ENCODE data around the gene FYCO1.

The FYCO1 gene

DNA sequence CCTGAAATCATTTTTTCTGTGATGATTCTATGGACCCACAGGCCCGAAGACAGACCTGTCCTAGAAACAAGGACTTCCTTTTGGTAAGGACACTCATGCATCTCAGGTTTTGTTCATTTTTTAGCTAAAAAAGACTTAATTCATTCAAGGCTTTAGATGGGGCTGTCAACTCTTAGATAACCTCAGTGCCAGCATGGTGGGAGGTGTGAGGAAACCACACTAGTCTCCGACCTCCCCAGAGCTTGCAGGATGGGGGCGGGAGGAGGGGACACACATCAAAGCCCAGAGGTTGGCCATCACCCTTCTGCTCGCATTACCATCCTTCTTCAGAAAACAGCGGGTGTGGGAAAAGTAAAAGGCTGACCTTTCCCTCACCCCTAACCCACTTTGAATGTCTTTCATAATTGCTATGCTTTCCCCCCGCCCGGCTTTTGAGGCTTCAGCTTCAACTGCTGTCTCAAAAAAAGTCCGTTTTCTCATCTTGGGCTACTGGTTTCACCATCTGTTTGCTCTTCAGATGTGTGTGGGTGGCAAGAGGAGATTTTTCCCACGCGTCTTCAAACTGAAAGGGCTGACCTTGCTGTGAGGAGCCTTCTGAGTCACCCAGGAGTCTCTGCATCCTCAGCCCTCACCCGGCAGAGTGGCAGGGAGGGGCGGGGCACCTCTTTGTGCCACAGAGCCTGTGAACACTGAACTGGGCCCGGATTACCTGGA lies 79.9 kb downstream of the FYCO1 start:
- Histone ChIP-seq H3K9me2 (replicated peaks; ENCODE audit: low read depth, low read length) (no peaks in the 10 kb centered on the region), H3K4me3 (ENCODE audit: low read length, poor library complexity, severe bottlenecking) (peak overlapping the region; percentile 60), H2AFZ (ENCODE audit: low read length) (no peak overlapping the region), H4K20me1 (ENCODE audit: insufficient read depth, low read length, poor library complexity, severe bottlenecking) (no peaks in the 10 kb centered on the region), H3K4me2 (ENCODE audit: low read depth, low read length, poor library complexity, severe bottlenecking) (peak overlapping the region; percentile 71), H3K9me3 (ENCODE audit: insufficient read depth, low read depth, low read length) (no peaks in the 10 kb centered on the region), H3K36me3 (ENCODE audit: insufficient read depth, low read length) (no peaks in the 10 kb centered on the region; the same call in 1 of the 2 replicates), H3K4me1 (ENCODE audit: insufficient read depth, low read length, poor library complexity, severe bottlenecking) (peaks cover 37% of the 10 kb centered on the region), H3K79me2 (ENCODE audit: insufficient read depth, low read length) (no peaks in the 10 kb centered on the region), H3K9ac (ENCODE audit: low read depth, low read length, poor library complexity, severe bottlenecking) (peak overlapping the region; percentile 33), H3K27me3 (ENCODE audit: insufficient read depth, low read length, poor library complexity, severe bottlenecking) (no peaks in the 10 kb centered on the region), H3F3A (ENCODE audit: low read depth) (no peaks in the 10 kb centered on the region)
- TF ChIP-seq EZH2phosphoT487 (IDR thresholded peaks at IDR 0.05; ENCODE audit: borderline replicate concordance) = no peak
- TF ChIP-seq, protein P1, sequence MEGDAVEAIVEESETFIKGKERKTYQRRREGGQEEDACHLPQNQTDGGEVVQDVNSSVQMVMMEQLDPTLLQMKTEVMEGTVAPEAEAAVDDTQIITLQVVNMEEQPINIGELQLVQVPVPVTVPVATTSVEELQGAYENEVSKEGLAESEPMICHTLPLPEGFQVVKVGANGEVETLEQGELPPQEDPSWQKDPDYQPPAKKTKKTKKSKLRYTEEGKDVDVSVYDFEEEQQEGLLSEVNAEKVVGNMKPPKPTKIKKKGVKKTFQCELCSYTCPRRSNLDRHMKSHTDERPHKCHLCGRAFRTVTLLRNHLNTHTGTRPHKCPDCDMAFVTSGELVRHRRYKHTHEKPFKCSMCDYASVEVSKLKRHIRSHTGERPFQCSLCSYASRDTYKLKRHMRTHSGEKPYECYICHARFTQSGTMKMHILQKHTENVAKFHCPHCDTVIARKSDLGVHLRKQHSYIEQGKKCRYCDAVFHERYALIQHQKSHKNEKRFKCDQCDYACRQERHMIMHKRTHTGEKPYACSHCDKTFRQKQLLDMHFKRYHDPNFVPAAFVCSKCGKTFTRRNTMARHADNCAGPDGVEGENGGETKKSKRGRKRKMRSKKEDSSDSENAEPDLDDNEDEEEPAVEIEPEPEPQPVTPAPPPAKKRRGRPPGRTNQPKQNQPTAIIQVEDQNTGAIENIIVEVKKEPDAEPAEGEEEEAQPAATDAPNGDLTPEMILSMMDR (conservative IDR thresholded peaks at IDR 0.05; ENCODE audit: low read length) = no peak

DNA sequence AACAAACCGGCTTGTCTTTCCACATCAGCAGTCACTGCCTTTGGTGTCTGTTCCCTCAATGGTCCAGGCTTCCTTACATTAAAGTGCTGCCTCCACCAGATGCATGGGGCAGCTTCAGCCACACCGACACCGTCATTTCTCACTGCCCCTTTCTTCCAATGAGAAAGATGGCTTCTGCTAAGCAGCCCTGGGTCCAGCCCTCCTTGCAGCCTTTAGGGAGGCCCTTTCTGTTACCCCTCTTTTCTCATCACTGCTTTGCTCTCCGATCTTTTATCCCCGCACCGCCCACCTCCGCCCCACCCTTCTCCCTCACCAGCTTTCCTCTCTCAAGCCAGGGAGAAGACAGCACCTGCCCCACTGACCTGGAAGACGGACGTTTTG lies 80.6 kb downstream of the FYCO1 start:
- no peaks in the 10 kb centered on the region for H3F3A ChIP-seq (ENCODE audit: low read depth)
- no peak overlapping the region for H3K9ac ChIP-seq (ENCODE audit: low read depth, low read length, poor library complexity, severe bottlenecking)

DNA sequence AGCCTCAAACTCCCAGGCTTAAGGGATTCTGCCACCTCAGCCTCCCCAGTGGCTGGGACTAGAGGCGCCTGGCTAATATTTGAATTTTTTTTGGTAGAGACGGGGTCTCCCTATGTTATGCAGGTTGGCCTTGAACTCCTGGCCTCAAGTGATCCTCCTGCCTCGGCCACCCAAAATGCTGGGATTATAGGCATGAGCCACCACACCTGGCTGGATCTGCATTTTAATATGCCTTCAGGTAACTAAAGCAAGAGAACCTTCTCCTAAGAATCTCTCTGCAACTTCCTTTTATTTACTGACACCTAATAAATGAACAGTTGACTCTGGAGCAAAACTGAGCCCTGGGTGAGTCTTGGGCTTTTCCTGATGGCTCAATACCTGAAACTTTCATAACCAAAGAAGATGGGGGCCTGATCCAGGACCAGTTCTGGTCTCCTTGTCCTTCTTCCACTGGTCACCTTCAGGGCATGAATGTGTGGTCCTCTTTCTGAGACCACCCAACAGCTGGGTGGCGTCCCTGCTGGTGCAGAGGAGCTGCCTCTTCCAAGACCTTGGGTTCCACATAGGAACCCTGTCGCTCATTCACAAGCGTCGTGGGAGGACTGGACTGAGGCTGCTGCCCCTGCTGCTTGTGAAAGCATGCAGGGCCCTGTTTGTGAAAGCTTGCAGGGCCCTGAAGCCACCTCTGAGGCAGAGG lies 81.1 kb downstream of the FYCO1 start:
- H3K4me2 ChIP-seq (ENCODE audit: low read depth, low read length, poor library complexity, severe bottlenecking) = peak overlapping the region; percentile 71
- H3K36me3 ChIP-seq (ENCODE audit: insufficient read depth, low read length) = no peaks in the 10 kb centered on the region; the same call in 1 of the 2 replicates
- no peaks in the 10 kb centered on the region for H3K9me3 ChIP-seq (ENCODE audit: insufficient read depth, low read depth, low read length)

More for the DNA sequence above, 80.6 kb downstream of the FYCO1 start:
- H3K4me3 ChIP-seq (ENCODE audit: low read length, poor library complexity, severe bottlenecking) = peak overlapping the region; percentile 60
- TF ChIP-seq EZH2phosphoT487 (IDR thresholded peaks at IDR 0.05; ENCODE audit: borderline replicate concordance) = no peak
- TF ChIP-seq, protein P1 (conservative IDR thresholded peaks at IDR 0.05; ENCODE audit: low read length) = no peak
- no peaks in the 10 kb centered on the region for H3K9me3 ChIP-seq (ENCODE audit: insufficient read depth, low read depth, low read length)
- no peak overlapping the region for H2AFZ ChIP-seq (ENCODE audit: low read length)
- no peaks in the 10 kb centered on the region for H3K9me2 ChIP-seq (replicated peaks; ENCODE audit: low read depth, low read length)
- peaks cover 37% of the 10 kb centered on the region for H3K4me1 ChIP-seq (ENCODE audit: insufficient read depth, low read length, poor library complexity, severe bottlenecking)
- no peaks in the 10 kb centered on the region for H4K20me1 ChIP-seq (ENCODE audit: insufficient read depth, low read length, poor library complexity, severe bottlenecking)
- H3K79me2 ChIP-seq (ENCODE audit: insufficient read depth, low read length) = no peaks in the 10 kb centered on the region
- H3K36me3 ChIP-seq (ENCODE audit: insufficient read depth, low read length) = no peaks in the 10 kb centered on the region; the same call in 1 of the 2 replicates
- H3K4me2 ChIP-seq (ENCODE audit: low read depth, low read length, poor library complexity, severe bottlenecking) = peak overlapping the region; percentile 71
- no peaks in the 10 kb centered on the region for H3K27me3 ChIP-seq (ENCODE audit: insufficient read depth, low read length, poor library complexity, severe bottlenecking)

More for the DNA sequence above, 81.1 kb downstream of the FYCO1 start:
- Histone ChIP-seq H3K27me3 (ENCODE audit: insufficient read depth, low read length, poor library complexity, severe bottlenecking) (no peaks in the 10 kb centered on the region), H3F3A (ENCODE audit: low read depth) (no peaks in the 10 kb centered on the region), H3K4me3 (ENCODE audit: low read length, poor library complexity, severe bottlenecking) (no peak overlapping the region), H3K79me2 (ENCODE audit: insufficient read depth, low read length) (no peaks in the 10 kb centered on the region), H3K4me1 (ENCODE audit: insufficient read depth, low read length, poor library complexity, severe bottlenecking) (peaks cover 37% of the 10 kb centered on the region), H2AFZ (ENCODE audit: low read length) (no peak overlapping the region), H4K20me1 (ENCODE audit: insufficient read depth, low read length, poor library complexity, severe bottlenecking) (no peaks in the 10 kb centered on the region), H3K9me2 (replicated peaks; ENCODE audit: low read depth, low read length) (no peaks in the 10 kb centered on the region), H3K9ac (ENCODE audit: low read depth, low read length, poor library complexity, severe bottlenecking) (no peak overlapping the region)
- TF ChIP-seq, protein P1 (conservative IDR thresholded peaks at IDR 0.05; ENCODE audit: low read length) = no peak
- no peak for TF ChIP-seq EZH2phosphoT487 (IDR thresholded peaks at IDR 0.05; ENCODE audit: borderline replicate concordance)
